Measurements from ENCODE around the gene ERICH4. TPM values are rescaled to one million over a fixed set of nuclear protein-coding genes. Genes with fewer than 3 reads are reported as not detected.

The ERICH4 gene
- total RNA-seq, 2 donors from 2014 or later, result not detected

GRCh38 chr19:41425174-41426115 lies 17.5 kb upstream of the ERICH4 start:
- H3K4me1 ChIP-seq (ENCODE audit: control insufficient read depth in 1 of 2, low read depth in 2 of 2), result peaks cover 13 to 30% of the 10 kb centered on the region in 2 donors
- TF ChIP-seq CTCF (IDR thresholded peaks at IDR 0.05), result no peak
- H3K36me3 ChIP-seq, result peaks cover 27% of the 10 kb centered on the region
- no peaks in the 10 kb centered on the region for H3K27me3 ChIP-seq (replicated peaks; ENCODE audit: insufficient read depth)
- no peak overlapping the region for H3K27ac ChIP-seq
- DNase-seq (ENCODE audit: low spot score) (no peak), ATAC-seq (ENCODE audit: insufficient number of reproducible peaks, low FRiP score, low read depth) (no peak)
- H3K4me3 ChIP-seq, result no peak overlapping the region
- no peaks in the 10 kb centered on the region for H3K9me3 ChIP-seq

GRCh38 chr19:41426116-41426841 lies 16.7 kb upstream of the ERICH4 start:
- ATAC-seq (ENCODE audit: insufficient number of reproducible peaks, low FRiP score, low read depth) (no peak), DNase-seq (ENCODE audit: low spot score) (no peak)
- Histone ChIP-seq H3K4me1 (ENCODE audit: control insufficient read depth in 1 of 2, low read depth in 2 of 2) (peaks cover 13 to 30% of the 10 kb centered on the region in 2 donors), H3K4me3 (peak overlapping the region; percentile 90), H3K27ac (peak overlapping the region; percentile 66 to 77), H3K27me3 (replicated peaks; ENCODE audit: insufficient read depth) (no peaks in the 10 kb centered on the region), H3K9me3 (no peaks in the 10 kb centered on the region), H3K36me3 (peaks cover 18% of the 10 kb centered on the region)
- TF ChIP-seq CTCF (IDR thresholded peaks at IDR 0.05), result no peak

- H3K27ac ChIP-seq, result peak within 1 kb of the TSS; percentile 66 to 77
- peak; percentile 29 for ATAC-seq (ENCODE audit: insufficient number of reproducible peaks, low FRiP score, low read depth)
- peak; percentile 39 for DNase-seq (ENCODE audit: low spot score)
- no peaks in the 10 kb centered on the region for H3K27me3 ChIP-seq (replicated peaks; ENCODE audit: insufficient read depth)
- peak within 1 kb of the TSS; percentile 90 for H3K4me3 ChIP-seq
- H3K36me3 ChIP-seq, result peaks cover 18% of the 10 kb centered on the region
- TF ChIP-seq CTCF (IDR thresholded peaks at IDR 0.05), result no peak
- peaks cover 13 to 30% of the 10 kb centered on the region in 2 donors for H3K4me1 ChIP-seq (ENCODE audit: control insufficient read depth in 1 of 2, low read depth in 2 of 2)
- H3K9me3 ChIP-seq, result no peaks in the 10 kb centered on the region
These were observed 15.9 kb upstream of the ERICH4 start, which contains the start of gene B3GNT8 for GRCh38 chr19:41426952-41427646. TSS of gene B3GNT8 (minus strand) at chr19:41427374. CDS start at chr19:41426778, 596 bp downstream.

GRCh38 chr19:41427647-41428480 lies 15.1 kb upstream of the ERICH4 start:
- TF ChIP-seq CTCF (IDR thresholded peaks at IDR 0.05), result no peak
- Histone ChIP-seq H3K4me1 (ENCODE audit: control insufficient read depth in 1 of 2, low read depth in 2 of 2) (peaks cover 13 to 30% of the 10 kb centered on the region in 2 donors), H3K9me3 (no peaks in the 10 kb centered on the region), H3K27me3 (replicated peaks; ENCODE audit: insufficient read depth) (no peaks in the 10 kb centered on the region), H3K36me3 (peaks cover 12% of the 10 kb centered on the region), H3K4me3 (peak overlapping the region; percentile 90), H3K27ac (peak overlapping the region; percentile 66 to 72)
- DNase-seq (ENCODE audit: low spot score) (no peak), ATAC-seq (ENCODE audit: insufficient number of reproducible peaks, low FRiP score, low read depth) (peak; percentile 17)
